ENCODE measurements around the gene H19. TPM values are rescaled to one million over a fixed set of nuclear protein-coding genes. Genes with fewer than 3 reads are reported as not detected.

The H19 gene
- total RNA-seq, 4 donors from 2014 or later: 2.5 to 34.7 (median 11.8) TPM

- no peak overlapping the region for H3K27ac ChIP-seq
- no peaks in the 10 kb centered on the region for H3K9me3 ChIP-seq
- no peaks in the 10 kb centered on the region for H3K4me1 ChIP-seq
- no peak for DNase-seq
- H3K36me3 ChIP-seq: no peaks in the 10 kb centered on the region
- TF ChIP-seq POLR2A (IDR thresholded peaks at IDR 0.05): no peak
- TF ChIP-seq CTCF (IDR thresholded peaks at IDR 0.05): no peak
- H3K4me3 ChIP-seq: no peak overlapping the region
- H3K27me3 ChIP-seq: no peaks in the 10 kb centered on the region
Measured at GRCh38 chr11:2035382-2035781, 37.7 kb upstream of the H19 start.

- DNase-seq: no peak
- Histone ChIP-seq H3K4me1 (no peaks in the 10 kb centered on the region), H3K36me3 (no peaks in the 10 kb centered on the region), H3K27me3 (no peaks in the 10 kb centered on the region), H3K4me3 (no peak overlapping the region), H3K9me3 (no peaks in the 10 kb centered on the region), H3K27ac (no peak overlapping the region)
- TF ChIP-seq POLR2A (IDR thresholded peaks at IDR 0.05): no peak
- no peak for TF ChIP-seq CTCF (IDR thresholded peaks at IDR 0.05)
Measured at GRCh38 chr11:2031058-2031457, 33.4 kb upstream of the H19 start.

- Histone ChIP-seq H3K4me1 (no peaks in the 10 kb centered on the region), H3K9me3 (no peaks in the 10 kb centered on the region), H3K27ac (no peak overlapping the region), H3K36me3 (no peaks in the 10 kb centered on the region), H3K4me3 (no peak overlapping the region), H3K27me3 (no peaks in the 10 kb centered on the region)
- no peak for TF ChIP-seq CTCF (IDR thresholded peaks at IDR 0.05)
- no peak for TF ChIP-seq POLR2A (IDR thresholded peaks at IDR 0.05)
- no peak for DNase-seq
Measured at GRCh38 chr11:2027708-2028107, 30.1 kb upstream of the H19 start.

GRCh38 chr11:2015025-2015424, 17.4 kb upstream of the H19 start:
- H3K36me3 ChIP-seq: no peaks in the 10 kb centered on the region
- no peak overlapping the region for H3K27ac ChIP-seq
- no peak for TF ChIP-seq POLR2A (IDR thresholded peaks at IDR 0.05)
- no peak for TF ChIP-seq CTCF (IDR thresholded peaks at IDR 0.05)
- no peaks in the 10 kb centered on the region for H3K27me3 ChIP-seq
- H3K4me1 ChIP-seq: no peaks in the 10 kb centered on the region
- H3K9me3 ChIP-seq: no peaks in the 10 kb centered on the region
- no peak for DNase-seq
- H3K4me3 ChIP-seq: no peak overlapping the region

GRCh38 chr11:2012440-2012839, 14.8 kb upstream of the H19 start:
- Histone ChIP-seq H3K4me3 (no peak overlapping the region), H3K4me1 (no peaks in the 10 kb centered on the region), H3K9me3 (no peaks in the 10 kb centered on the region), H3K27ac (no peak overlapping the region), H3K27me3 (no peaks in the 10 kb centered on the region), H3K36me3 (no peaks in the 10 kb centered on the region)
- no peak for DNase-seq
- TF ChIP-seq POLR2A (IDR thresholded peaks at IDR 0.05) (no peak), CTCF (IDR thresholded peaks at IDR 0.05) (no peak)

GRCh38 chr11:2004466-2004865, 6.8 kb upstream of the H19 start:
- no peak for DNase-seq
- Histone ChIP-seq H3K36me3 (no peaks in the 10 kb centered on the region), H3K4me1 (no peaks in the 10 kb centered on the region), H3K27ac (no peak overlapping the region), H3K9me3 (no peaks in the 10 kb centered on the region), H3K4me3 (no peak overlapping the region), H3K27me3 (no peaks in the 10 kb centered on the region)
- TF ChIP-seq POLR2A (IDR thresholded peaks at IDR 0.05) (no peak), CTCF (IDR thresholded peaks at IDR 0.05) (no peak)
